Measurements from ENCODE around the gene FOSL2. TPM values are rescaled to one million over a fixed set of nuclear protein-coding genes. Genes with fewer than 3 reads are reported as not detected.

Gene FOSL2
- total RNA-seq, 1 donor from 2014 or later: 10.4 TPM

Small RNA genes lying within 50 kb of the gene (small RNA-seq; reads per million reads assigned to genes)
- gene AC104695.3: not detected
- not detected for gene SNRPGP7

Other genes with a start within 250 kb of the FOSL2 start
- 1.0 TPM for gene PLB1, start 103.2 kb downstream of the FOSL2 start, total RNA-seq